HG02798 (cell line): ENCODE measurements around the gene ZNF670.
"Not testable (repeated sequence)": the region's sequence is repeated elsewhere in the genome, so short reads cannot be mapped to it uniquely, and the experiment has no call there.

Experiments used
- ATAC-seq: cut with Tn5 transposase; IDR thresholded peaks from one replicate; pipeline ENCODE4 v1.9.1; 2021; ENCODE audit warnings: mild to moderate bottlenecking; ENCODE audit not compliant: unreplicated experiment, poor library complexity

Gene ZNF670

GRCh38 chr1:247078258-247079140, at the start of gene ZNF670:
Gene ZNF670 (minus strand): TSS chr1:247078811. CDS start chr1:247078596, 215 bp downstream.
- ATAC-seq = peak; percentile 100

- ATAC-seq = not testable (repeated sequence)
Measured at GRCh38 chr1:247127519-247128282, 49.1 kb upstream of the ZNF670 start.

GRCh38 chr1:247126601-247127000, 48.0 kb upstream of the ZNF670 start:
- peak; percentile 54 for ATAC-seq

- peak; percentile 100 for ATAC-seq
Measured at GRCh38 chr1:247126166-247126565, 47.6 kb upstream of the ZNF670 start.

- no peak for ATAC-seq
Measured at GRCh38 chr1:247121382-247121781, 42.8 kb upstream of the ZNF670 start.

- ATAC-seq = not testable (repeated sequence)
Measured at GRCh38 chr1:247120408-247120668, 41.7 kb upstream of the ZNF670 start.

GRCh38 chr1:247119600-247120407, 41.2 kb upstream of the ZNF670 start:
- ATAC-seq = no peak

- no peak for ATAC-seq
Measured at GRCh38 chr1:247118946-247119446, 40.4 kb upstream of the ZNF670 start.

- ATAC-seq = no peak
Measured at GRCh38 chr1:247115545-247115944, 36.9 kb upstream of the ZNF670 start.

GRCh38 chr1:247115141-247115510, 36.5 kb upstream of the ZNF670 start:
- no peak for ATAC-seq

- no peak for ATAC-seq
Measured at GRCh38 chr1:247114351-247115140, 35.9 kb upstream of the ZNF670 start.

- no peak for ATAC-seq
Measured at GRCh38 chr1:247113733-247114271, 35.2 kb upstream of the ZNF670 start.

GRCh38 chr1:247113094-247113497, 34.5 kb upstream of the ZNF670 start:
- ATAC-seq = no peak

GRCh38 chr1:247112479-247112781, 33.8 kb upstream of the ZNF670 start:
- no peak for ATAC-seq

- ATAC-seq = no peak
Measured at GRCh38 chr1:247111700-247112478, 33.3 kb upstream of the ZNF670 start.

- no peak for ATAC-seq
Measured at GRCh38 chr1:247111259-247111699, 32.7 kb upstream of the ZNF670 start.

- ATAC-seq = no peak
Measured at GRCh38 chr1:247110627-247111258, 32.1 kb upstream of the ZNF670 start.

- no peak for ATAC-seq
Measured at GRCh38 chr1:247107694-247108093, 29.1 kb upstream of the ZNF670 start.
